Measurements from ENCODE around the gene PUS7L. TPM values are rescaled to one million over a fixed set of nuclear protein-coding genes. Genes with fewer than 3 reads are reported as not detected.

PUS7L gene
- polyA plus RNA-seq, 3 donors = 1.6 to 14.5 (median 13.0) TPM

GRCh38 chr12:43766291-43766690 lies 7.7 kb upstream of the PUS7L start:
- peaks cover 5 to 16% of the 10 kb centered on the region in 2 donors for H3K4me1 ChIP-seq (ENCODE audit: control insufficient read depth in 1 of 2, insufficient read depth in 2 of 2, low read length in 2 of 2)
- peaks cover 39% of the 10 kb centered on the region for H3K79me2 ChIP-seq (ENCODE audit: insufficient read depth, low read length)
- no peak overlapping the region for H3K4me3 Mint-ChIP-seq
- TF ChIP-seq CTCF (IDR thresholded peaks at IDR 0.05) = no peak
- H3K36me3 ChIP-seq (replicated peaks in 1 of 2; ENCODE audit: control insufficient read depth in 1 of 2, insufficient read depth in 2 of 2, low read length in 2 of 2) = peaks cover 29 to 74% of the 10 kb centered on the region in 2 donors
- peaks cover 13% of the 10 kb centered on the region for H3K4me1 Mint-ChIP-seq
- H4K20me1 ChIP-seq (ENCODE audit: insufficient read depth, low read length) = peaks cover 45% of the 10 kb centered on the region
- no peak overlapping the region for H3K4me3 ChIP-seq (replicated peaks in 1 of 3; ENCODE audit: low read depth in 2 of 3, low read length in 3 of 3)
- no peaks in the 10 kb centered on the region for H3K27me3 ChIP-seq (ENCODE audit: control insufficient read depth in 2 of 2, insufficient read depth in 2 of 2, low read length in 2 of 2)
- no peaks in the 10 kb centered on the region for H3K9me3 Mint-ChIP-seq
- no peak overlapping the region for H3K27ac ChIP-seq (ENCODE audit: low read depth in 1 of 2, low read length in 2 of 2)
- H3K4me2 ChIP-seq (replicated peaks; ENCODE audit: extremely low read depth, low read length, poor library complexity, severe bottlenecking) = no peak overlapping the region
- H2AFZ ChIP-seq (ENCODE audit: insufficient read depth, low read depth, low read length, poor library complexity, severe bottlenecking) = no peak overlapping the region
- H3K27me3 Mint-ChIP-seq (ENCODE audit: low read depth in 3 of 3) = no peaks in the 10 kb centered on the region
- H3K9ac ChIP-seq (ENCODE audit: insufficient read depth, low read length, poor library complexity, severe bottlenecking) = no peak overlapping the region
- no peak overlapping the region for H3K27ac Mint-ChIP-seq
- intact Hi-C loops (cut with micrococcal nuclease) = no loop called here
- peaks cover 10 to 34% of the 10 kb centered on the region in 2 donors for H3K36me3 Mint-ChIP-seq
- DNase-seq = no peak
- H3K9me3 ChIP-seq (replicated peaks in 1 of 2; ENCODE audit: control insufficient read depth in 1 of 2, insufficient read depth in 1 of 2, low read length in 2 of 2) = no peaks in the 10 kb centered on the region

GRCh38 chr12:43764528-43764927 lies 5.9 kb upstream of the PUS7L start:
- no peak overlapping the region for H3K9ac ChIP-seq (ENCODE audit: insufficient read depth, low read length, poor library complexity, severe bottlenecking)
- H3K27ac Mint-ChIP-seq = no peak overlapping the region
- peaks cover 20 to 33% of the 10 kb centered on the region in 2 donors for H3K4me1 ChIP-seq (ENCODE audit: control insufficient read depth in 1 of 2, insufficient read depth in 2 of 2, low read length in 2 of 2)
- H3K27me3 ChIP-seq (ENCODE audit: control insufficient read depth in 2 of 2, insufficient read depth in 2 of 2, low read length in 2 of 2) = no peaks in the 10 kb centered on the region
- H3K4me1 Mint-ChIP-seq = peaks cover 30% of the 10 kb centered on the region
- DNase-seq = no peak
- H4K20me1 ChIP-seq (ENCODE audit: insufficient read depth, low read length) = peaks cover 49% of the 10 kb centered on the region
- no peaks in the 10 kb centered on the region for H3K9me3 Mint-ChIP-seq
- no peak overlapping the region for H2AFZ ChIP-seq (ENCODE audit: insufficient read depth, low read depth, low read length, poor library complexity, severe bottlenecking)
- no peak overlapping the region for H3K4me3 Mint-ChIP-seq
- no peak overlapping the region for H3K4me2 ChIP-seq (replicated peaks; ENCODE audit: extremely low read depth, low read length, poor library complexity, severe bottlenecking)
- H3K27ac ChIP-seq (ENCODE audit: low read depth in 1 of 2, low read length in 2 of 2) = no peak overlapping the region
- peaks cover 57% of the 10 kb centered on the region for H3K79me2 ChIP-seq (ENCODE audit: insufficient read depth, low read length)
- intact Hi-C loops (cut with micrococcal nuclease) = no loop called here
- H3K27me3 Mint-ChIP-seq (ENCODE audit: low read depth in 3 of 3) = no peaks in the 10 kb centered on the region
- no peak for TF ChIP-seq CTCF (IDR thresholded peaks at IDR 0.05)
- no peaks in the 10 kb centered on the region for H3K9me3 ChIP-seq (replicated peaks in 1 of 2; ENCODE audit: control insufficient read depth in 1 of 2, insufficient read depth in 1 of 2, low read length in 2 of 2)
- peaks cover 10 to 18% of the 10 kb centered on the region in 2 donors for H3K36me3 Mint-ChIP-seq
- no peak overlapping the region for H3K4me3 ChIP-seq (replicated peaks in 1 of 3; ENCODE audit: low read depth in 2 of 3, low read length in 3 of 3)
- peaks cover 13 to 57% of the 10 kb centered on the region in 2 donors for H3K36me3 ChIP-seq (replicated peaks in 1 of 2; ENCODE audit: control insufficient read depth in 1 of 2, insufficient read depth in 2 of 2, low read length in 2 of 2)
